OCI-LY1 (cell line): ENCODE results near the gene CD81.

Source experiments
- EZH2 ChIP-seq: fragments of 200-600 bp; sonication (generic), shearing (Covaris generic); IDR thresholded peaks from 2 replicates; pipeline ENCODE4 v1.8.0; 2017; ENCODE audit warnings: borderline replicate concordance, mixed run types, mild to moderate bottlenecking, antibody characterized with exemption, low read length, moderate library complexity, mixed read lengths
- TF ChIP-seq, protein P1 (sequence below): fragments of 200-600 bp; sonication (generic), shearing (Covaris generic); IDR thresholded peaks from 2 replicates; pipeline ENCODE4 v1.5.1; 2017; ENCODE audit warnings: mild to moderate bottlenecking, antibody characterized with exemption, low read length, moderate library complexity, mixed read lengths

DNA sequence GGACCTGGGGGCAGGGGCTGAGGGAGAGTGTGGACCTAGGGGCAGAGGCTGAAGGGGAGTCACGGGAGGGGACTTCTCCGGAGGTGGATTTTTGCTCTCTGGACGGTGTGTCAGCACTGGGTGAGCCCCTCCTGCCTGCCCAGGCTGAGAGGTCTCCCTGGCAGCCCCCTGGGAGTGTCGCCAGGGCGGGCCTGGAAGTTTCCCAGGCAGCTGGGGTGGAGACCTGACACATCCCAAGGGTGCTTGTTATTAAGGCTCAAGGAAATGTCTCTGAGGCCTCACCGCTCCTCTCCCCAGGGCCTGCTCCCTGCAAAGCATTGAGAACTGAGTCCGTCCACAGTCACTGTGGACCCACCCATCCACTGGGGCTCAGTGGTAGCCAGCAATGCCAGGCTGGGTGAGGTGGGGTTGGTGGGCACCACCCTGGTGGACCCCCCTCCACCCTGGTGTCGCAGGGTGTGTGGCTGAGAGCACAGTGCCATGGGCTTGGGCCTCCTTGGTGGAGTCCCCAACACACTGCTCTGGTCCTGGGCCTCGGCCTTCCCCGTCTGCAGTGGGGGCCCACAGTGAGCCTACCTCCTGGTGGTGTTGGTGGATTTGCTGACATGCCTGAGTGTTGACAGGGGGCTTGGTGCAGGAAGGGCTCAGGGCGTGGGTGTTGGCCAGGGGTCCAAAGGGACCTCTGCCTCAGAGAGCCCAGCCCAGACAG, 2.5 kb downstream of the CD81 start:
- TF ChIP-seq, protein P1, sequence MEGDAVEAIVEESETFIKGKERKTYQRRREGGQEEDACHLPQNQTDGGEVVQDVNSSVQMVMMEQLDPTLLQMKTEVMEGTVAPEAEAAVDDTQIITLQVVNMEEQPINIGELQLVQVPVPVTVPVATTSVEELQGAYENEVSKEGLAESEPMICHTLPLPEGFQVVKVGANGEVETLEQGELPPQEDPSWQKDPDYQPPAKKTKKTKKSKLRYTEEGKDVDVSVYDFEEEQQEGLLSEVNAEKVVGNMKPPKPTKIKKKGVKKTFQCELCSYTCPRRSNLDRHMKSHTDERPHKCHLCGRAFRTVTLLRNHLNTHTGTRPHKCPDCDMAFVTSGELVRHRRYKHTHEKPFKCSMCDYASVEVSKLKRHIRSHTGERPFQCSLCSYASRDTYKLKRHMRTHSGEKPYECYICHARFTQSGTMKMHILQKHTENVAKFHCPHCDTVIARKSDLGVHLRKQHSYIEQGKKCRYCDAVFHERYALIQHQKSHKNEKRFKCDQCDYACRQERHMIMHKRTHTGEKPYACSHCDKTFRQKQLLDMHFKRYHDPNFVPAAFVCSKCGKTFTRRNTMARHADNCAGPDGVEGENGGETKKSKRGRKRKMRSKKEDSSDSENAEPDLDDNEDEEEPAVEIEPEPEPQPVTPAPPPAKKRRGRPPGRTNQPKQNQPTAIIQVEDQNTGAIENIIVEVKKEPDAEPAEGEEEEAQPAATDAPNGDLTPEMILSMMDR = no peak
- no peak for TF ChIP-seq EZH2
